ENCODE results near the gene YBEY.
"Not testable (repeated sequence)": the region's sequence is repeated elsewhere in the genome, so short reads cannot be mapped to it uniquely, and the experiment has no call there.

Gene YBEY

GRCh38 chr21:46304437-46304836 is 18.3 kb downstream of the YBEY start:
- peaks cover 51% of the 10 kb centered on the region for H3K36me3 Mint-ChIP-seq
- no peak overlapping the region for H3K27ac Mint-ChIP-seq
- CTCF ChIA-PET = no interaction called here
- DNase-seq = no peak
- no peaks in the 10 kb centered on the region for H3K4me1 Mint-ChIP-seq
- H3K4me3 Mint-ChIP-seq = no peak overlapping the region
- no peaks in the 10 kb centered on the region for H3K27me3 Mint-ChIP-seq
- no peaks in the 10 kb centered on the region for H3K9me3 Mint-ChIP-seq

- no peaks in the 10 kb centered on the region for H3K4me1 Mint-ChIP-seq
- no peak overlapping the region for H3K27ac Mint-ChIP-seq
- H3K9me3 Mint-ChIP-seq = no peaks in the 10 kb centered on the region
- no peak for DNase-seq
- peaks cover 49% of the 10 kb centered on the region for H3K36me3 Mint-ChIP-seq
- H3K27me3 Mint-ChIP-seq = no peaks in the 10 kb centered on the region
- no peak overlapping the region for H3K4me3 Mint-ChIP-seq
- CTCF ChIA-PET = no interaction called here
Measured at GRCh38 chr21:46304955-46305354, 18.8 kb downstream of the YBEY start.

GRCh38 chr21:46307625-46308024 is 21.5 kb downstream of the YBEY start:
- CTCF ChIA-PET = interaction anchor here (0.6 kb wide), 1 partner anchor 40 kb away, joined by 3 read pairs; no protein-coding TSS in a partner anchor
- no peak for DNase-seq
- Mint-ChIP-seq H3K9me3 (no peaks in the 10 kb centered on the region), H3K27ac (no peak overlapping the region), H3K36me3 (peaks cover 49% of the 10 kb centered on the region), H3K4me3 (no peak overlapping the region), H3K4me1 (no peaks in the 10 kb centered on the region), H3K27me3 (no peaks in the 10 kb centered on the region)

GRCh38 chr21:46308431-46308830 is 22.3 kb downstream of the YBEY start:
- Mint-ChIP-seq H3K4me1 (no peaks in the 10 kb centered on the region), H3K27ac (no peak overlapping the region), H3K27me3 (no peaks in the 10 kb centered on the region), H3K4me3 (no peak overlapping the region), H3K36me3 (peaks cover 52% of the 10 kb centered on the region), H3K9me3 (no peaks in the 10 kb centered on the region)
- CTCF ChIA-PET = no interaction called here
- no peak for DNase-seq

GRCh38 chr21:46310260-46310659 is 24.1 kb downstream of the YBEY start:
- CTCF ChIA-PET, H3K27ac Mint-ChIP-seq, DNase-seq, H3K4me3 Mint-ChIP-seq, H3K9me3 Mint-ChIP-seq, H3K27me3 Mint-ChIP-seq, H3K4me1 Mint-ChIP-seq: not testable (repeated sequence)
- peaks cover 47% of the 10 kb centered on the region for H3K36me3 Mint-ChIP-seq

- Mint-ChIP-seq H3K4me1 (no peaks in the 10 kb centered on the region), H3K36me3 (peaks cover 49% of the 10 kb centered on the region), H3K27me3 (no peaks in the 10 kb centered on the region), H3K9me3 (no peaks in the 10 kb centered on the region), H3K4me3 (no peak overlapping the region), H3K27ac (no peak overlapping the region)
- CTCF ChIA-PET = no interaction called here
- no peak for DNase-seq
Measured at GRCh38 chr21:46311568-46311967, 25.4 kb downstream of the YBEY start.

GRCh38 chr21:46312949-46313348 is 26.8 kb downstream of the YBEY start:
- Mint-ChIP-seq H3K27me3 (no peaks in the 10 kb centered on the region), H3K9me3 (no peaks in the 10 kb centered on the region), H3K4me1 (no peaks in the 10 kb centered on the region), H3K36me3 (peaks cover 46% of the 10 kb centered on the region), H3K4me3 (no peak overlapping the region), H3K27ac (no peak overlapping the region)
- CTCF ChIA-PET = no interaction called here
- DNase-seq = no peak

GRCh38 chr21:46314441-46315020 is 28.4 kb downstream of the YBEY start:
- CTCF ChIA-PET = no interaction called here
- H3K4me3 Mint-ChIP-seq = no peak overlapping the region

GRCh38 chr21:46316708-46317324 is 30.7 kb downstream of the YBEY start:
- CTCF ChIA-PET = no interaction called here
- H3K27me3 Mint-ChIP-seq = no peaks in the 10 kb centered on the region
- H3K36me3 Mint-ChIP-seq = peaks cover 43% of the 10 kb centered on the region
- DNase-seq = no peak
- peaks cover 26% of the 10 kb centered on the region for H3K4me1 Mint-ChIP-seq
- no peak overlapping the region for H3K27ac Mint-ChIP-seq
- H3K4me3 Mint-ChIP-seq = no peak overlapping the region
- H3K9me3 Mint-ChIP-seq = no peaks in the 10 kb centered on the region

More at GRCh38 chr21:46314441-46315020, 28.4 kb downstream of the YBEY start:
- peaks cover 40% of the 10 kb centered on the region for H3K36me3 Mint-ChIP-seq
- H3K27ac Mint-ChIP-seq = no peak overlapping the region
- H3K4me1 Mint-ChIP-seq = peaks cover 9% of the 10 kb centered on the region
- H3K27me3 Mint-ChIP-seq = no peaks in the 10 kb centered on the region
- H3K9me3 Mint-ChIP-seq = no peaks in the 10 kb centered on the region
- no peak for DNase-seq

GRCh38 chr21:46317710-46318463 is 31.7 kb downstream of the YBEY start:
- DNase-seq = no peak
- CTCF ChIA-PET = no interaction called here
- Mint-ChIP-seq H3K27me3 (no peaks in the 10 kb centered on the region), H3K4me1 (peaks cover 34% of the 10 kb centered on the region), H3K4me3 (no peak overlapping the region), H3K27ac (no peak overlapping the region), H3K9me3 (no peaks in the 10 kb centered on the region), H3K36me3 (peaks cover 41% of the 10 kb centered on the region)

GRCh38 chr21:46318464-46318845 is 32.3 kb downstream of the YBEY start:
- Mint-ChIP-seq H3K4me3 (no peak overlapping the region), H3K27me3 (no peaks in the 10 kb centered on the region), H3K4me1 (peaks cover 34% of the 10 kb centered on the region), H3K27ac (peak overlapping the region; percentile 33), H3K9me3 (no peaks in the 10 kb centered on the region), H3K36me3 (peaks cover 40% of the 10 kb centered on the region)
- CTCF ChIA-PET = no interaction called here
- DNase-seq = no peak

GRCh38 chr21:46319186-46319585 is 33.0 kb downstream of the YBEY start:
- Mint-ChIP-seq H3K36me3 (peaks cover 38% of the 10 kb centered on the region), H3K4me1 (peaks cover 34% of the 10 kb centered on the region), H3K4me3 (no peak overlapping the region), H3K9me3 (no peaks in the 10 kb centered on the region), H3K27me3 (peaks cover 4% of the 10 kb centered on the region), H3K27ac (no peak overlapping the region)
- no peak for DNase-seq
- CTCF ChIA-PET = no interaction called here

GRCh38 chr21:46320331-46320801 is 34.2 kb downstream of the YBEY start:
- Mint-ChIP-seq H3K9me3 (no peaks in the 10 kb centered on the region), H3K4me1 (peaks cover 35% of the 10 kb centered on the region), H3K4me3 (peak overlapping the region; percentile 38), H3K27ac (peak overlapping the region; percentile 82), H3K27me3 (peaks cover 4% of the 10 kb centered on the region), H3K36me3 (peaks cover 37% of the 10 kb centered on the region)
- DNase-seq = no peak
- CTCF ChIA-PET = no interaction called here

- Mint-ChIP-seq H3K9me3 (no peaks in the 10 kb centered on the region), H3K27me3 (peaks cover 4% of the 10 kb centered on the region), H3K27ac (peak overlapping the region; percentile 99), H3K36me3 (peaks cover 43% of the 10 kb centered on the region), H3K4me3 (peak overlapping the region; percentile 90), H3K4me1 (peaks cover 52% of the 10 kb centered on the region)
- CTCF ChIA-PET = interaction anchor here (1.1 to 1.7 kb wide), 3 partner anchors 23 to 179 kb away, joined by 3 to 6 read pairs (median 3); no protein-coding TSS in a partner anchor
- peak; percentile 49 for DNase-seq
Measured at GRCh38 chr21:46322351-46323226, 36.4 kb downstream of the YBEY start.

Measured in activated naive CD4-positive, alpha-beta T cell treated with anti-CD3 and anti-CD28 coated beads, Interleukin-2, amount 10 ng/mL, durations not matched to agents 7 days and 5 days (primary cell).